Upper lobe of left lung (tissue), 6 donors: Measurements from ENCODE around the gene NDUFA5. TPM values are rescaled to one million over a fixed set of nuclear protein-coding genes. Genes with fewer than 3 reads are reported as not detected.

Experiments
- ATAC-seq, 2 donors: fragments of 200-7000 bp; cut with Tn5 transposase; one replicate each; pipeline ENCODE4 v1.9.1; 2022; ENCODE audit warnings: mild to moderate bottlenecking in 2 of 2, moderate library complexity in 2 of 2; ENCODE audit not compliant: low FRiP score in 2 of 2
- DNase-seq, 2 donors: peaks; one replicate each; pipeline ENCODE4 v3.0.0-alpha.2; 2019 to 2020
- H3K27ac ChIP-seq, 4 donors: fragments of 200-600 bp; sonication (generic); one replicate each; pipeline ENCODE4 v1.5.1; 2016 to 2019
- H3K27me3 ChIP-seq, 4 donors: fragments of 200-600 bp; sonication (generic); one replicate each; pipeline ENCODE4 v1.5.1; 2017 to 2019
- H3K36me3 ChIP-seq, 4 donors: fragments of 200-600 bp; sonication (generic); one replicate each; pipeline ENCODE4 v1.5.1; 2016 to 2019
- H3K4me1 ChIP-seq, 4 donors: fragments of 200-600 bp; sonication (generic); one replicate each; pipeline ENCODE4 v1.5.1; 2018 to 2019
- H3K4me3 ChIP-seq, 4 donors: fragments of 200-600 bp; sonication (generic); one replicate each; pipeline ENCODE4 v1.5.1; 2017 to 2019; ENCODE audit warnings: mild to moderate bottlenecking in 2 of 4, moderate library complexity in 1 of 4
- H3K9me3 ChIP-seq, 4 donors: fragments of 200-600 bp; sonication (generic); one replicate each; pipeline ENCODE4 v1.5.1; 2018 to 2019
- CTCF ChIP-seq, 6 experiments: fragments of 450-650 bp in 4 of 6; fragments of 200-600 bp in 2 of 6; sonication (generic) in 2 of 6; IDR thresholded peaks; one replicate each; pipeline ENCODE4 v1.5.1; 2016 to 2019; ENCODE audit warnings: antibody characterized with exemption in 6 of 6
- EP300 ChIP-seq, 4 donors: sonication (generic); formaldehyde crosslinking; IDR thresholded peaks; one replicate each; pipeline ENCODE4 v1.5.1; 2017; ENCODE audit warnings: antibody characterized with exemption in 4 of 4, control low read depth in 2 of 4
- POLR2A ChIP-seq, 4 donors: fragments of 450-650 bp; IDR thresholded peaks; one replicate each; pipeline ENCODE4 v1.5.1; 2016 to 2017; ENCODE audit warnings: antibody characterized with exemption in 4 of 4, mild to moderate bottlenecking in 2 of 4
- POLR2AphosphoS5 ChIP-seq, 2 donors: sonication (generic); formaldehyde crosslinking; IDR thresholded peaks; one replicate each; pipeline ENCODE4 v1.5.1; 2017; ENCODE audit warnings: antibody characterized with exemption in 2 of 2
- WGBS, 2 donors: methylation state at CpG; one replicate each; pipeline ENCODE4 v1.1.5; 2017 to 2018; 5-methylcytosine and 5-hydroxymethylcytosine counted together
- total RNA-seq, 6 donors: library from RNA; depleted of rRNA in 4 of 6; stranded (reverse); fragments of >200 nt in 4 of 6; gene quantifications; one replicate each; pipeline versions ENCODE4 v1.1.0 to v1.2.1, GENCODE V29; 2016 to 2021
- donor health status: DM: no; HTN: no; CAD: no; lungs with moderate emphysema.
- donor health status: DM: no; HTN: yes; CAD: no; lungs with severe emphysema.

NDUFA5 gene
- total RNA-seq, 6 donors from 2014 or later: 11.5 to 65.8 (median 43.0) TPM

GRCh38 chr7:123499211-123499970 lies 58.2 kb downstream of the NDUFA5 start:
- no peak for DNase-seq
- Histone ChIP-seq H3K36me3 (no peaks in the 10 kb centered on the region), H3K4me1 (peaks cover 0 to under 1% (median 0%) of the 10 kb centered on the region in 4 donors), H3K27ac (no peak overlapping the region), H3K9me3 (no peaks in the 10 kb centered on the region), H3K27me3 (no peaks in the 10 kb centered on the region), H3K4me3 (no peak overlapping the region)
- no peak for TF ChIP-seq CTCF (IDR thresholded peaks at IDR 0.05)
- no peak for TF ChIP-seq POLR2A (IDR thresholded peaks at IDR 0.05)
- no peak for TF ChIP-seq POLR2AphosphoS5 (IDR thresholded peaks at IDR 0.05)
- TF ChIP-seq EP300 (IDR thresholded peaks at IDR 0.05): no peak
- no peak for ATAC-seq
- 76 to 82% methylated on average over 8 of the region's 8 CpGs for WGBS, 2 donors

- no peak overlapping the region for H3K4me3 ChIP-seq
- no peaks in the 10 kb centered on the region for H3K36me3 ChIP-seq
- H3K27me3 ChIP-seq: no peaks in the 10 kb centered on the region
- H3K27ac ChIP-seq: no peak overlapping the region
- no peak for TF ChIP-seq EP300 (IDR thresholded peaks at IDR 0.05)
- TF ChIP-seq POLR2AphosphoS5 (IDR thresholded peaks at IDR 0.05): no peak
- no peak for TF ChIP-seq CTCF (IDR thresholded peaks at IDR 0.05)
- no peak for TF ChIP-seq POLR2A (IDR thresholded peaks at IDR 0.05)
- 44 to 61% methylated on average over 2 of the region's 2 CpGs for WGBS, 2 donors
- H3K4me1 ChIP-seq: peaks cover 0 to 6% (median 0%) of the 10 kb centered on the region in 4 donors
- ATAC-seq (no peak), DNase-seq (no peak)
- no peaks in the 10 kb centered on the region for H3K9me3 ChIP-seq
Observed at GRCh38 chr7:123498601-123499000, 59.0 kb downstream of the NDUFA5 start.

- no peak for DNase-seq
- TF ChIP-seq EP300 (IDR thresholded peaks at IDR 0.05) (no peak), POLR2AphosphoS5 (IDR thresholded peaks at IDR 0.05) (no peak), POLR2A (IDR thresholded peaks at IDR 0.05) (no peak)
- Histone ChIP-seq H3K4me1 (peaks cover 0 to 6% (median 0%) of the 10 kb centered on the region in 4 donors), H3K4me3 (no peak overlapping the region), H3K27me3 (no peaks in the 10 kb centered on the region), H3K27ac (no peak overlapping the region), H3K36me3 (no peaks in the 10 kb centered on the region), H3K9me3 (no peaks in the 10 kb centered on the region)
- 70 to 94% methylated on average over 1 of the region's 1 CpG for WGBS, 2 donors
- no peak for ATAC-seq
Observed at GRCh38 chr7:123498031-123498430, 59.6 kb downstream of the NDUFA5 start.

- H3K27ac ChIP-seq: no peak overlapping the region
- H3K9me3 ChIP-seq: no peaks in the 10 kb centered on the region
- TF ChIP-seq POLR2AphosphoS5 (IDR thresholded peaks at IDR 0.05): no peak
- TF ChIP-seq CTCF (IDR thresholded peaks at IDR 0.05): peak; percentile 32 to 57 (median 51)
- no peak for TF ChIP-seq EP300 (IDR thresholded peaks at IDR 0.05)
- TF ChIP-seq POLR2A (IDR thresholded peaks at IDR 0.05): no peak
- WGBS, 2 donors: 6 to 9% methylated on average over 3 of the region's 3 CpGs
- no peaks in the 10 kb centered on the region for H3K36me3 ChIP-seq
- H3K4me1 ChIP-seq: peaks cover 0 to 6% (median 0%) of the 10 kb centered on the region in 4 donors
- H3K4me3 ChIP-seq: no peak overlapping the region
- ATAC-seq (peak in 1 of 2 donors; percentile 72), DNase-seq (no peak)
- no peaks in the 10 kb centered on the region for H3K27me3 ChIP-seq
Observed at GRCh38 chr7:123494193-123494796, 63.3 kb downstream of the NDUFA5 start.

GRCh38 chr7:123492485-123492884 lies 65.1 kb downstream of the NDUFA5 start:
- DNase-seq (no peak), ATAC-seq (no peak)
- no peak overlapping the region for H3K4me3 ChIP-seq
- WGBS, 2 donors: 80 to 84% methylated on average over 3 of the region's 3 CpGs
- H3K9me3 ChIP-seq: no peaks in the 10 kb centered on the region
- TF ChIP-seq POLR2AphosphoS5 (IDR thresholded peaks at IDR 0.05): no peak
- no peak for TF ChIP-seq EP300 (IDR thresholded peaks at IDR 0.05)
- no peak for TF ChIP-seq CTCF (IDR thresholded peaks at IDR 0.05)
- no peak for TF ChIP-seq POLR2A (IDR thresholded peaks at IDR 0.05)
- H3K4me1 ChIP-seq: peaks cover 0 to 6% (median 0%) of the 10 kb centered on the region in 4 donors
- no peaks in the 10 kb centered on the region for H3K27me3 ChIP-seq
- no peaks in the 10 kb centered on the region for H3K36me3 ChIP-seq
- no peak overlapping the region for H3K27ac ChIP-seq
